ENCODE measurements around the gene IMPG1. TPM values are rescaled to one million over a fixed set of nuclear protein-coding genes. Genes with fewer than 3 reads are reported as not detected.

IMPG1 gene
- total and polyA plus RNA-seq, 10 of the 15 experiments (the other 5 are each of a cell fraction or from before 2014, with no cell fraction given) = not detected

DNA sequence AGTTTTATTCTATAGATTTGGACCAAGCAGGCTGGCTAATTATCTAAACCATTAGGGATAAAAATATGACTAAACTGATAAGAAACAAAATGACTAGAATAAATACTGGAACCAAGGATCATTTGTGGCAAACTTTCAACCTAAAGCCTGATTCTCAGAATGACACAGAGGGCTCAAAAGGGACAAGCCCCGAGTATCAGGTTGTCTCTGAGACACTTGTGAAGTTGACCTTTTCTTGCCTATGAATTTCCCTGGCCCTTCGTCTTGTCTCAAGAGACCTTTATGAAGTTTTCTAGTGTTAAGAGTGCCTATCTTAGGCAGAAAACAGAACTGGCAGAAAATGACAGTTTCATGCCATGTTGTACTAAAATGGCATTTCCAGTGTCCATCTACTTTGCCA lies 68.3 kb downstream of the IMPG1 start:
- in situ Hi-C loops (cut with MboI) = no loop called here
- H3K79me2 ChIP-seq (ENCODE audit: control insufficient read depth, insufficient read depth, low read length) = no peaks in the 10 kb centered on the region
- no peak overlapping the region for H3K4me2 ChIP-seq (ENCODE audit: control insufficient read depth, insufficient read depth)
- H2AFZ ChIP-seq (ENCODE audit: control insufficient read depth, low read depth, low read length) = no peak overlapping the region
- H3K4me1 ChIP-seq (ENCODE audit: control insufficient read depth, insufficient read depth, low read length) = no peaks in the 10 kb centered on the region
- WGBS (ENCODE audit: insufficient coverage, insufficient replicate concordance, low lambda C conversion rate, missing lambda C conversion rate) = 0% methylated on average over 2 of the region's 2 CpGs
- peak; percentile 16 for DNase-seq (ENCODE audit: low read depth, low spot score)
- no peak overlapping the region for H3K9ac ChIP-seq (ENCODE audit: control insufficient read depth, insufficient read depth, low read length)
- no peaks in the 10 kb centered on the region for H4K20me1 ChIP-seq (ENCODE audit: control insufficient read depth, insufficient read depth)
- intact Hi-C loops (cut with micrococcal nuclease; ENCODE audit: unreplicated experiment) = no loop called here
- no peaks in the 10 kb centered on the region for H3K9me3 ChIP-seq (replicated peaks; ENCODE audit: control insufficient read depth, insufficient read depth, low read length)
- no peaks in the 10 kb centered on the region for H3K27me3 ChIP-seq (replicated peaks in 1 of 2; ENCODE audit: control insufficient read depth in 2 of 2, insufficient read depth in 2 of 2, low read length in 1 of 2)
- peak; percentile 82 for ATAC-seq
- no peak overlapping the region for H3K27ac ChIP-seq (ENCODE audit: control insufficient read depth, insufficient read depth)
- TF ChIP-seq EED (IDR thresholded peaks at IDR 0.05; ENCODE audit: low read depth) = no peak
- TF ChIP-seq JUNB (IDR thresholded peaks at IDR 0.05) = peak; percentile 30; the same call in 1 of the 2 replicates
- no peak for TF ChIP-seq BHLHE40 (IDR thresholded peaks at IDR 0.05; ENCODE audit: borderline replicate concordance in 1 of 2, low read depth in 2 of 2, low read length in 1 of 2)
- peak; percentile 49; the same call in 1 of the 2 replicates for TF ChIP-seq ZNF217 (IDR thresholded peaks at IDR 0.05)
- TF ChIP-seq, protein P1, sequence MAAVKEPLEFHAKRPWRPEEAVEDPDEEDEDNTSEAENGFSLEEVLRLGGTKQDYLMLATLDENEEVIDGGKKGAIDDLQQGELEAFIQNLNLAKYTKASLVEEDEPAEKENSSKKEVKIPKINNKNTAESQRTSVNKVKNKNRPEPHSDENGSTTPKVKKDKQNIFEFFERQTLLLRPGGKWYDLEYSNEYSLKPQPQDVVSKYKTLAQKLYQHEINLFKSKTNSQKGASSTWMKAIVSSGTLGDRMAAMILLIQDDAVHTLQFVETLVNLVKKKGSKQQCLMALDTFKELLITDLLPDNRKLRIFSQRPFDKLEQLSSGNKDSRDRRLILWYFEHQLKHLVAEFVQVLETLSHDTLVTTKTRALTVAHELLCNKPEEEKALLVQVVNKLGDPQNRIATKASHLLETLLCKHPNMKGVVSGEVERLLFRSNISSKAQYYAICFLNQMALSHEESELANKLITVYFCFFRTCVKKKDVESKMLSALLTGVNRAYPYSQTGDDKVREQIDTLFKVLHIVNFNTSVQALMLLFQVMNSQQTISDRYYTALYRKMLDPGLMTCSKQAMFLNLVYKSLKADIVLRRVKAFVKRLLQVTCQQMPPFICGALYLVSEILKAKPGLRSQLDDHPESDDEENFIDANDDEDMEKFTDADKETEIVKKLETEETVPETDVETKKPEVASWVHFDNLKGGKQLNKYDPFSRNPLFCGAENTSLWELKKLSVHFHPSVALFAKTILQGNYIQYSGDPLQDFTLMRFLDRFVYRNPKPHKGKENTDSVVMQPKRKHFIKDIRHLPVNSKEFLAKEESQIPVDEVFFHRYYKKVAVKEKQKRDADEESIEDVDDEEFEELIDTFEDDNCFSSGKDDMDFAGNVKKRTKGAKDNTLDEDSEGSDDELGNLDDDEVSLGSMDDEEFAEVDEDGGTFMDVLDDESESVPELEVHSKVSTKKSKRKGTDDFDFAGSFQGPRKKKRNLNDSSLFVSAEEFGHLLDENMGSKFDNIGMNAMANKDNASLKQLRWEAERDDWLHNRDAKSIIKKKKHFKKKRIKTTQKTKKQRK (IDR thresholded peaks at IDR 0.05; ENCODE audit: low read depth, low read length) = no peak
- TF ChIP-seq TARDBP (IDR thresholded peaks at IDR 0.05; ENCODE audit: borderline replicate concordance) = no peak
- no peak for TF ChIP-seq NR2C1 (IDR thresholded peaks at IDR 0.05)
- no peak for TF ChIP-seq NFYB (IDR thresholded peaks at IDR 0.05; ENCODE audit: insufficient read depth, low read depth, low read length)
- no peak for TF ChIP-seq HCFC1 (IDR thresholded peaks at IDR 0.05; ENCODE audit: low read length)
- peak; percentile 78 for TF ChIP-seq NR2F1 (conservative IDR thresholded peaks at IDR 0.05)
- TF ChIP-seq RAD21 (IDR thresholded peaks at IDR 0.05; ENCODE audit: insufficient read depth, low read depth, low read length) = no peak
- TF ChIP-seq JUND (IDR thresholded peaks at IDR 0.05; ENCODE audit: low read depth, low read length) = no peak
- peak; percentile 56; the same call in 1 of the 2 replicates for TF ChIP-seq BCL11A (IDR thresholded peaks at IDR 0.05; ENCODE audit: low read depth, low read length)
- no peak for TF ChIP-seq MEF2B (IDR thresholded peaks at IDR 0.05; ENCODE audit: partially characterized antibody, poor library complexity, severe bottlenecking)
- no peak for TF ChIP-seq SPI1 (IDR thresholded peaks at IDR 0.05; ENCODE audit: borderline replicate concordance, insufficient read depth, low read depth, low read length)
- TF ChIP-seq MTA2 (IDR thresholded peaks at IDR 0.05; ENCODE audit: low read depth) = peak; percentile 50; the same call in 1 of the 2 replicates
- TF ChIP-seq IKZF2 (IDR thresholded peaks at IDR 0.05) = peak in 1 of 2 experiments; percentile 39; a peak in 2 of 4 replicates
- ChIA-PET POLR2A (no interaction called here), SMC1A (ENCODE audit: uncharacterized antibody, unreplicated experiment) (no interaction called here), RAD21 (ENCODE audit: unreplicated experiment) (no interaction called here), CTCF (no interaction called here)
- FAIRE-seq = no peak
- H3K36me3 ChIP-seq (ENCODE audit: control insufficient read depth in 2 of 2, insufficient read depth in 2 of 2, low read length in 1 of 2) = no peaks in the 10 kb centered on the region
- BruUV-seq (replicated peaks) = no TSS peak
- H3K4me3 ChIP-seq = no peak overlapping the region

All from GM12878 (cell line).